C4-2B (cell line): ENCODE measurements around the gene RXFP2.

Experiments used
- ZFX ChIP-seq: fragments of 450-650 bp; IDR thresholded peaks from 2 replicates; pipeline ENCODE4 v1.6.1; 2017
- TF ChIP-seq, protein P1 (sequence below): fragments of 450-650 bp; conservative IDR thresholded peaks from 2 replicates; pipeline ENCODE4 v1.5.1; 2017; ENCODE audit warnings: mild to moderate bottlenecking

DNA sequence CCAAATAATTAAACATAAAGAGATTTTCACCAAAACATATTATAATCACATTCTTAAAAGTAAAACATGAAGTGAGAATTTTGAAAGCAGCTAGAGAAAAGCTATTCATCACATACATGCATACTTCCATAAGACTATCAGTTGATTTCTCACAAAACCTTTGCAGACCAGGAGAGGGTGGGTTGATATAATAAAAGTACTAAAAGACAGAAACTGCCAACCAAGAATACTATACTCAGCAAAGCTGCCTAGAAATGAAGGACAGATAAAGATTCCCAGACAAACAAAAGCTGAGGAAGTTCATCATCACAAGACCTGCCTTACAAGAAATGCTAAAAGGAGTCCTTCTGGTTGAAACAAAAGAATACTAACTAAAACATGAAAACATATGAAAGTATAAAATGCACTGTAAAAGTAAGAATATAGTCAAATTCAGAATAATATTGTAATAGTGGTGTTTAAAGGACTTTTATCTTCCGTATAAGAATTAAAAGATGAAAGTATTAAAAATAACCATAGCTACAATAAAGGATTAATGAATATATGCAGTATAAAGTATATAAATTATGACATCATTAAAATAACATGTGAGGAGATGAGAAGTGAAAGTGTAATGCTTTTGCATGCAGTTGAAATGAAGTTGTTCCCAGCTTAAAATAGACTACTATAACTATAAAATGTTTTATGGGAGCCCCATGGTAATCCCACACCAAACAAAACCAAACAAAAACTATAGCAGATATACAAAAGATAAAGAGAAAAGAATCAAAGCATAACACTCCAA lies 76.2 kb downstream of the RXFP2 start:
- TF ChIP-seq, protein P1, sequence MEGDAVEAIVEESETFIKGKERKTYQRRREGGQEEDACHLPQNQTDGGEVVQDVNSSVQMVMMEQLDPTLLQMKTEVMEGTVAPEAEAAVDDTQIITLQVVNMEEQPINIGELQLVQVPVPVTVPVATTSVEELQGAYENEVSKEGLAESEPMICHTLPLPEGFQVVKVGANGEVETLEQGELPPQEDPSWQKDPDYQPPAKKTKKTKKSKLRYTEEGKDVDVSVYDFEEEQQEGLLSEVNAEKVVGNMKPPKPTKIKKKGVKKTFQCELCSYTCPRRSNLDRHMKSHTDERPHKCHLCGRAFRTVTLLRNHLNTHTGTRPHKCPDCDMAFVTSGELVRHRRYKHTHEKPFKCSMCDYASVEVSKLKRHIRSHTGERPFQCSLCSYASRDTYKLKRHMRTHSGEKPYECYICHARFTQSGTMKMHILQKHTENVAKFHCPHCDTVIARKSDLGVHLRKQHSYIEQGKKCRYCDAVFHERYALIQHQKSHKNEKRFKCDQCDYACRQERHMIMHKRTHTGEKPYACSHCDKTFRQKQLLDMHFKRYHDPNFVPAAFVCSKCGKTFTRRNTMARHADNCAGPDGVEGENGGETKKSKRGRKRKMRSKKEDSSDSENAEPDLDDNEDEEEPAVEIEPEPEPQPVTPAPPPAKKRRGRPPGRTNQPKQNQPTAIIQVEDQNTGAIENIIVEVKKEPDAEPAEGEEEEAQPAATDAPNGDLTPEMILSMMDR: no peak
- TF ChIP-seq ZFX: no peak
